ENCODE data around the gene MFAP2.

GRCh38 chr1:16927256-16927655 is 53.2 kb downstream of the MFAP2 start:
- TF ChIP-seq CTCF (IDR thresholded peaks at IDR 0.05) (no peak), POLR2AphosphoS5 (IDR thresholded peaks at IDR 0.05; ENCODE audit: low read depth, low read length) (no peak), TCF7L2 (IDR thresholded peaks at IDR 0.05; ENCODE audit: low read depth, low read length) (no peak), REST (IDR thresholded peaks at IDR 0.05; ENCODE audit: insufficient read depth in 1 of 2, low read depth in 2 of 2, low read length in 1 of 2) (no peak)
